Amniotic stem cell (primary cell): Measurements from ENCODE around the gene TMEM269.
A peak's percentile ranks its signal among the peaks of the same experiment; 100 is the strongest.

ENCODE experiments used
- DNase-seq: peaks from one replicate; lab custom pipeline; 2025; lab: John Stamatoyannopoulos, UW

The TMEM269 gene

DNA sequence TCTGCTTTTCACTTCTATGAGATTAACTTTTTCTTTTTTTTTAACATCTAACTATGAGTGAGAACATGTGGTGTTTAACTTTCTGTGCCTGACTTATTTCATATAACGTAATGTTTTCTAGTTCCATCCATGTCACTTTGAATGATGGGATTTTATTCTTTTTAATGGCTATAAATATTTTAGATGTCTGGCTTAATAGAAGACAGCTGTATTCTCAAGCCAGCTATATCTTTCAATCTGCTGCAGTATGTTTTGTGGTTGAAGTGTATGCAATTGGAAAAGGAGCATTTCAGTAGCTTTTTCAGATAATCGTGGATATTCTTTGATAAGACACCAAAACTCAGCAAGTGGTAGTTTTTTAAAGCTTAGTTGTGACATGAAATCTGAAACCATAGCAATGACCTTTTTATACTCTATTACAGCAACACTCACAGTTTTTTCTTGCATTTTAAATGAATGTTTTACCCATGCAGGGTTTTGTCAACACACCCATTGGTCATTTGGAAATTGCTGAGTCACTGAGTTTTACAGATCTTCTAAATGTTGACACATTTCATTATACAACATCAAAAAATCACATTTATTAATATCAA, 38.1 kb downstream of the TMEM269 start:
- no peak for DNase-seq

DNA sequence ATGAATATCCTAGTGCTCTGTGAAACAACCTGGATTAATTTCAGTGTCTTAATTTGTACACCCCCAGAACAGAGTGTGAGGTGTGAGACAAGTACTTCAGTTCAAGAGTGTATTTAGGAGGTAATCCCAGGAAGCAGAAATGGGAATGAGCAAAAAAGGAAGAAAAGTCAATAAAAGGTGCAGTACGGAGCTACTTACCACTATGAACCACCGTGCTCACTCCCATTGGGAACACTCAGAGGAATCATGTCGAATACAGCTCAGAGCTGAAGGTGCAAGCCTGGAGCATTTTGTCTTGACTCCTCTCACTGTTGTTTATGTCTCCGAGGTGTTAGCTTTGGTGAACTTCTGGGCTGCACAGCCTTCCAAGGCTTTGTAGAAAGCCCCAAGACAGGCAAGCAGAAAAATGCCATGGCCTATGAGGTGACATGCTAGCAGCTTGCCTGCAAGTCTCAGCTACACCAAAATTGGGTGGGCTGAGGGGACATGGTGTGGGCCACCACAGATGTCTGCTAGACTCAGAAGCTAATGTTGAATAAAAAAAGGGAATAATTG, 39.8 kb downstream of the TMEM269 start:
- no peak for DNase-seq

DNA sequence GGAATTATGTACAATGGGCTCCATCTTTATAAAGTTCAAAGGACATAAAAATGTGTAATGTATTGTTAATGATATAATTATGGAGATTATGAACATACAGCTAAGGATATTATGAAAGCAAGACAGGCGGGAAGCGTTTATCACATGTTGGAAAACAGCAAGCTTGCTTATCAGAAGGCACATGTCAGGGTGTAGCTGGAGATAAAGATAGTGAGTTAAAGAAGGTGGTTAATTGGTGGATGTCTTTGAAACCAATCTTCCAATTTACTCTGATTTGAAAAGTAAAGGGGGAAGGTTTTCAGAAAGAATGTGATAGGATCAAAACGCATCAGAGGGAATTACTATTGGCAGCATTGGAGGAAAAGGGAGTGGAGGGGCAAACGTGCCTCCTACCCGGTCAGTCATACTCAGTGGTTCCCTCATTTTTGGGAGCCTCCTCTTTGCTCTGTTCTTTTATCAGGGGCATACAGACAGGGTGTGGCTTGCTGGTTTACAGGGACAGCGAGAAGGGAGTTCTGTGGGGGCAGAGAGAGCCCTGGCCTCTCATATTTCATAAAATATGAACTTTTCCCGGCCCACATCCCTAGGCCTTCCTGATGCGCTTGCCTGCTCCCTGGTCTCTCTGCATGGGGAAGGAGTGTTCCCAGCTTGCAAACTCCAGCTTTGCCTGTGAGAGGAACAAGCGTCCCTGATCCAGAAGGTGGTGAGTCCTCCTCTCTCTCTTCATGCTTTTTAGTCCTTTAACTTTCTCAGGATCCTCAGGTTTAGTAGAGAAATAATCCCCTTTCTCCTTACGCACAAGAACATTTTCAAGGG, 40.5 kb downstream of the TMEM269 start:
- DNase-seq = no peak

GRCh38 chr1:42830631-42831030, 45.8 kb downstream of the TMEM269 start:
- DNase-seq = no peak

- DNase-seq = no peak
Measured at GRCh38 chr1:42831273-42831672, 46.5 kb downstream of the TMEM269 start.

DNA sequence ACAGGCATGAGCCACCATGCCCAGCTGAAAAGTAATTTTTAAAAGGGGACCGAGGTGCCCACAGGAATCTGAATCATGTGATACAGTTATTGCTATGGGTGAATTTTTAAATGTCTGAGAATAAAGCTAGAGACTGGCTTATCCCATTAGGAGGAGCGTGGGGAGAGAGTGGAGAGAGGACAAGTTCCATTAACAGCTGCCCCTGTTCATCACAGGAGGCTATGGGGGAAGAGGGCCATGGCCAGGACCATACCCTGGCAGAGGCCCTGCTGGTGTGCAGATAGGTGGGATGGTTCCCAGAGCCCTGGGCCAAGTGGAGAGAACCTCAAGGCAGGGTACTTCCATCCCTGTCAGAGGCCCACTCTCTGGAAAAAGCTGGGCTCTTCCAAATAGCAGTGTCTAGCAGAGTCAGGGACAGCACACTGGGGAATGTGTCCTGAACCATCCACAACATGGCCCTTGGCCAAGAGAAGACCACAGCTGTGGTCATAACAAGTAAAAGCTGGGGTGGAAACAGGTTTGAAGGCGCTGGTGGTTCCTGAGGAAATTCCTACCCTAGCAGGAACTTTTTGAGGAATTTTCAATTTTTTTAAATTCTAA, 48.0 kb downstream of the TMEM269 start:
- DNase-seq = no peak

DNA sequence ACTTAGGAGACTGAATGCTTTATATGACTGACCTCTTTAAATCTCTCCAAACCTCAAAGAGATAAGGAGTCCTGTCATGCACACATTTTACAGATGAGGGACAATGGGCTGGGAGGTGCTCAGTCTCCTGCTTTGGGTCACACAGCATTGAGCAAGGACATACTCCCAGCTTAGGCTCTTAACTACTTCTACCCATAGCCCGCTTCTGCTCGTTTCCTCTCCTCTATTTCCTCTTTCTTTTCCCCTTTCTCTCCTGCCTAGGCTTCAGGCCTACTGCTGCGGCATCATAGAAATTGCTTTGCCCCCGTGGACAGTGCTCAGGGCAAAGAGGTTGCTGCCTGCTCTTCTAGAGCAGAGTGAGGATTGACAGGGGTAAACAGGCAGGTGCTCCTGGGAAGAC, 49.2 kb downstream of the TMEM269 start:
- DNase-seq = no peak

- DNase-seq = no peak
Measured at GRCh38 chr1:42834803-42835202, 50.0 kb downstream of the TMEM269 start.

- DNase-seq = no peak
Measured at GRCh38 chr1:42835422-42835821, 50.6 kb downstream of the TMEM269 start.

DNA sequence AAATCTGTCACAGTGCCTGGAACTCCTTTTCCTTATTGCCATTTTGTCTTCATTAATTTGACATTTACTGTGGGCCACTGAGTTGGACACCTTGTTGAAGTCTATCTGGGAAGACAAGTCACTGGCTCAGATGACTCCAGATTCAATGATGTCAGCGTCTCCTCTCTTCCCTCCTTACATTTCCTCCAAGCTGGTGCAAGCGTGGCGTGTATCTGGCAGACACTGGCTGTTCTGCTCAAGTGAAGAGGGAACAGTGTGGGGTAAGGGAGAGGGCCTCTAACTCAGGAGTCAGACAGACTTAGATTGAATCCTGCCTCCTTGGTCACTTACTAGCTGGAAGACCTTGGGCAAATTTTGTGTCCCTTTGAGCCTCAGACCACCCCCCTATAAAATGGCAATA, 52.9 kb downstream of the TMEM269 start:
- no peak for DNase-seq

DNA sequence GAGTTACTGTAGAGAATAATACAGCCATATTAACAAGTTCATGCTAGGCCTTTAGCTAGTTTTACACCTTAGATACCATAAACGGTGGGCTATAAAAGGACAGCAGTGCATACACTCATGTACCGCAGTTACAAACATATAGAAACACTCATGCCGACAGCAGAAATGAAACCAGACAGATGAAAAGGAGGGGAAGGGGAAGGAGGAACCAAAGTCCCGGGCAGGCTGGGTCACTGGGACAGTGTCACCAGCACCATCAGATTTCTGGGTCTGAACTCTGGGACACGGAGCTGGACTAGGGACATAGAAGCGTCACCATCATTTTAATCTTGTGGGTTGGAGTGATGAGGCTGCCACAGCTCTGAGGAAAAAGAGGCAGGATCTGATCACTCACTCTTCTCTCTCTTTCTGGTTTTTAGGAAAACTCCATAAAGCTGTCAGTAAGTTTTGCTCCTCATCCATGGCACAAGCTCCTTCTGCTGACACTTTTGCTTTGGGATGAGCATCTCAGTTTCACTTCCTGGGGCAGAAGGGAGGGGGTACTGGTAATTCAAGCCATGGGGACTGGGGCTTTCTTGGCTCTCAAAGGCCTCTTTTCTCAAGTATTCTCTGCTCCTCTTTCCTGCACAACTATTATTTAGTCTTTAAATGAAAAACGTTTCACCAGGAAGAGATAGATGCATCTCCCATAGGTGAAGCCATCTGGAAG, 53.8 kb downstream of the TMEM269 start:
- no peak for DNase-seq

DNA sequence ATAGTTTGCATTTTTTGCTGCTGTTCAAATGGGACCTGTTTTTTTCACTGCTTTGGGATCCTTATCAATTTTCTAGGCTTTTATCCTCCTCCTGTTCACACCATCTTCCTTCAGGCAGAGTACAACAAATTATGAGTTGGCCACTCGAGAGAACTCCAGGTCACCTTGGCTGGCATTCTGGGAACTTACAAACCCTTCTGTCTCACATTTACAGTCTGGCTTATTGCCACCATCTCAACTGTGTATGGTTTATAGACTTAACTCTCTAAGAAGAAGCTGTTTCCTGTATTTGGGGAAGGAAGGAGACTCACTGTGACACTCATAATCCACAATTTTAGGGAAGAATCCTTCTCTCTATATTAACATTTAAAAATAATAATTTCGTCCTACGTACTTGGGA, 56.2 kb downstream of the TMEM269 start:
- no peak for DNase-seq

DNA sequence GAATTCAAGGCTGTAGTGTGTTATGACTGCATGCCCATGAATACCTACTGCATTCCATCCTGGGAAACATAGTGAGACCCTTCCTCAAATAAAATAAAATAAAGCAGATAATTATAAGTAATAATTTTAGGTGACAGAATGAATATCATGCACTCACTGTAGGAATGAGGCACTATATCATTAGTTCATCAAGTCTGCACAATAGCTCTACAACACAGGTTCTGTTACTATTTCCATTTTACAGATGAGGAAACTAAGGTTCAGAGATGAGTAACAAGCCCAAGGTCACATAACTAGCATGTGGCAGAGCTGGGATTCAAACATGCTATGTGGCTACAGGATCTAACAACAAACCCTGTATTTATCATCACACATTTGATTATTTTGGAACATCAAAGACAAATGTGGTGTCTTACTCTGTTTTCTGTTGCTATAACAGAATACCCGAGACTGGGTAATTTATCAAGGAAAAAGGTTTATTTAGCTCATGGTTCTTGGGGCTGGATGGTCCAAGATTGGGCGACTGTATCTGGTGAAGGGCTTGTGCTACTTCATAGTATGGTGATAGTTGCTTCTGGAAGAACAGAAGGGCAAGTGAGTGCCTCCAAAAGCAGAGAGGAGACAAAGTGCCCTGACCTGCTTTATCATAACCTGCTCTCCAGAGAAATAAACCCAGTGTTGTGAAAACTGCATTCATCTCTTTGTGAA, 56.8 kb downstream of the TMEM269 start:
- no peak for DNase-seq

DNA sequence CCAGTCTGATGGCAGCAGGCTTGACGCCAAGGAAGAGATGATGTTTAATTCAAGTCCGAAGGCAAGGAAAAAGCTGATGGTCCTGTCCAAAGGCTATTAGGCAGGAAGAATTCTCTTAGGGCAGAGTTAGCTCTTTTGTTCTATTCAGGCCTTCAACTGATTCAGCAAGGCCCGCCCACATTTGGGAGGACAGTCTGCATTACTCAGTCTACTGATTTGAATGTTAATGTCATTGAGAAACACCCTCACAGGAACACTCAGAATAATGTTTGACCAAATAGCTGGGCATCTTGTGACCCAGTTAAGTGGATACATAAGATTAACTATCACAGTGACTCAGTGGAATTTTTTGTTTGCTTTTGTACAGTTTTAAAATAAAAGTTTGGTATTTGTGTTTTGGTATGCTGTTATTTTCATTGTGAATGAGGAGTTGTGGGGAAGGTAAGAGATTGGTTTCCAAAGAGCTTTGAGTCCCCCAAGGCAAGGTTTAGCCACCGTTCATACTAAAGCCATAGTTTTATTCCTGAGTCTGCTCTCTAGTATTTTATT, 59.9 kb downstream of the TMEM269 start:
- no peak for DNase-seq

- DNase-seq = no peak
Measured at GRCh38 chr1:42845193-42845592, 60.4 kb downstream of the TMEM269 start.

DNA sequence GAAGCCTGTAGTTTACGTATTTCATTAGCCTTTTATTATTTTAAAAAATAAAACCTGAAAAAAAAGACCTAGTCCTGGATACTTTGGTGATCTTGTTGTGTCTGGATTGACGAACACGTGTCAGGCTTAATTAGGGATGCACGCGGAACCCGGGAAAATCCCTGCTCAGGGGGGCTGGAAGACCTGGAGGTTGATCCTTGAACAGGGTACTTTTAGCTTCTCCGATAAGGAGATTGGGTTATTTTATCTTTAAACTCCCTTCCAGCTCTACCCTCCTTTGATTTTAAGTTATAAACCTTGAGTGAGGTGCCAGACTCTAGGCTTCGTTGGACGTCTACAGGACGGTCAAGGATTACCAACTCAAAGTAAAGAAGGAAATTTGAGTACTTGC, 61.1 kb downstream of the TMEM269 start:
- DNase-seq = no peak

GRCh38 chr1:42846257-42847110, 61.7 kb downstream of the TMEM269 start, which contains the start of gene ZNF691:
TSS of gene ZNF691 (plus strand) at chr1:42846613. CDS start at chr1:42849659, 3,046 bp downstream.
- DNase-seq = peak; percentile 98

GRCh38 chr1:42847111-42847595, 62.4 kb downstream of the TMEM269 start:
- no peak for DNase-seq

GRCh38 chr1:42847721-42848460, 63.1 kb downstream of the TMEM269 start:
- DNase-seq = no peak
